GM20000 (cell line): ENCODE data around the gene ANKRD13D.

Source experiments
- DNase-seq: peaks from one replicate; pipeline ENCODE4 v3.0.0; 2012; ENCODE audit warnings: low spot score
- TF ChIP-seq, protein P1 (sequence below): IDR thresholded peaks from 2 replicates; pipeline ENCODE4 v1.5.1; 2012; ENCODE audit warnings: mild to moderate bottlenecking, control low read depth; ENCODE audit errors: extremely low read depth, missing control alignments

The ANKRD13D gene

GRCh38 chr11:67268081-67268961, 20.8 kb upstream of the ANKRD13D start:
- TF ChIP-seq, protein P1, sequence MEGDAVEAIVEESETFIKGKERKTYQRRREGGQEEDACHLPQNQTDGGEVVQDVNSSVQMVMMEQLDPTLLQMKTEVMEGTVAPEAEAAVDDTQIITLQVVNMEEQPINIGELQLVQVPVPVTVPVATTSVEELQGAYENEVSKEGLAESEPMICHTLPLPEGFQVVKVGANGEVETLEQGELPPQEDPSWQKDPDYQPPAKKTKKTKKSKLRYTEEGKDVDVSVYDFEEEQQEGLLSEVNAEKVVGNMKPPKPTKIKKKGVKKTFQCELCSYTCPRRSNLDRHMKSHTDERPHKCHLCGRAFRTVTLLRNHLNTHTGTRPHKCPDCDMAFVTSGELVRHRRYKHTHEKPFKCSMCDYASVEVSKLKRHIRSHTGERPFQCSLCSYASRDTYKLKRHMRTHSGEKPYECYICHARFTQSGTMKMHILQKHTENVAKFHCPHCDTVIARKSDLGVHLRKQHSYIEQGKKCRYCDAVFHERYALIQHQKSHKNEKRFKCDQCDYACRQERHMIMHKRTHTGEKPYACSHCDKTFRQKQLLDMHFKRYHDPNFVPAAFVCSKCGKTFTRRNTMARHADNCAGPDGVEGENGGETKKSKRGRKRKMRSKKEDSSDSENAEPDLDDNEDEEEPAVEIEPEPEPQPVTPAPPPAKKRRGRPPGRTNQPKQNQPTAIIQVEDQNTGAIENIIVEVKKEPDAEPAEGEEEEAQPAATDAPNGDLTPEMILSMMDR, result no peak
- peak; percentile 91 for DNase-seq

DNA sequence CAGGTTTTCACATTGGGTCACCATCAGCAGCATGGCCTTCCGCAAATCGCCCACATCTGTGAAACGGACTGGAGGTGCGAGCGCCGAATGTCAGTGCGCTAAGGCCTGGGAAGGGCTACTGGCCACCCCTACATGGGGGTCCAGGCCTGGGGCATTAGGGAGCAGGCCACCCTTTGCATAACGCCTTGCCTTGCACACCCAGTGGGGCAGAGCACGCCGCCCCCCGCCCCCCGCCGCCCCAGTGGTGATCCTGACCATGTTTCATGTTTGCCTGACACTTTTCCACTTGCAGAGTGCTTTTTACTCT, 20.2 kb upstream of the ANKRD13D start:
- DNase-seq, result no peak
- TF ChIP-seq, protein P1, result no peak

DNA sequence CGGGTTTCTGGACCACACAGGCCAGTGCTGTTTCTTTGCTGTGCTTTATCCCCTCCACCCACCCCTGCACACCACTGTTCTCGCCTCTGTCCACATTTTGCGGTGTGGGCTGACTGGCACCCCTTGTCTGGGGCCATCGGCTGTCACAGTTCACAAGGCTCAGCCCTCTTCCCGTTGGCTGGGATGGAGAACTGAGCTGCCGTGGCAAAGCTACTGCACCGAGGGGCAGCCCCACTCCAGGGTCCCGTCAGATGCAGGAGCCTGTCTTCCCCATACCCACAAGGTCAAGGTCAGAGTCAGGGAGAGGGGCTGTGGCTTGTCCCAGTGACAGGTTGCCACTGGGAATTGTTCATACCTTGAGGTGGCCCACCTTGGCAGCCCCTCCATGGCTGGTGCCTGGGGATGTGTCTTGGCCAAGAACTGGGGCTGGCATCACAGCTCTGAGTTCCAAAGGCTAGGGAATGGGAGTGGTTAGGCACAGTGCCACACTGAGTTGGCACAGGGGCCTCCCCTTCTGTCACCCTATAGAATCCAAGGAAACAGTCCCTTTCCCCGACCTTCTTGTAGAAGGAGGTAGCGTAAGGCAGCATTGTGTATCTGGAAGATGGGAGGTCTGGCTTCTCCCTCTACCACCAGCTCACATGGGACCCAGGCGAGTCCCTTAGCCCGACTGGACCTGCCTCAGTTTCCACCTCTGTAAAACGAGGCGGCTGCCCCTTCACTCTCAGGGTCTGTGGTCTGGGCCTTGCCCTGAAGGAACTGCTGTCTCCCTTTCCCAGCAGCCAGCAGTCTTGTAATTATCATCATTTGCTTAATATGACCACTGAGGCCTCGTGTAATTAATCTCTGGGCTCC, 19.5 kb upstream of the ANKRD13D start:
- no peak for DNase-seq
- TF ChIP-seq, protein P1, result no peak

DNA sequence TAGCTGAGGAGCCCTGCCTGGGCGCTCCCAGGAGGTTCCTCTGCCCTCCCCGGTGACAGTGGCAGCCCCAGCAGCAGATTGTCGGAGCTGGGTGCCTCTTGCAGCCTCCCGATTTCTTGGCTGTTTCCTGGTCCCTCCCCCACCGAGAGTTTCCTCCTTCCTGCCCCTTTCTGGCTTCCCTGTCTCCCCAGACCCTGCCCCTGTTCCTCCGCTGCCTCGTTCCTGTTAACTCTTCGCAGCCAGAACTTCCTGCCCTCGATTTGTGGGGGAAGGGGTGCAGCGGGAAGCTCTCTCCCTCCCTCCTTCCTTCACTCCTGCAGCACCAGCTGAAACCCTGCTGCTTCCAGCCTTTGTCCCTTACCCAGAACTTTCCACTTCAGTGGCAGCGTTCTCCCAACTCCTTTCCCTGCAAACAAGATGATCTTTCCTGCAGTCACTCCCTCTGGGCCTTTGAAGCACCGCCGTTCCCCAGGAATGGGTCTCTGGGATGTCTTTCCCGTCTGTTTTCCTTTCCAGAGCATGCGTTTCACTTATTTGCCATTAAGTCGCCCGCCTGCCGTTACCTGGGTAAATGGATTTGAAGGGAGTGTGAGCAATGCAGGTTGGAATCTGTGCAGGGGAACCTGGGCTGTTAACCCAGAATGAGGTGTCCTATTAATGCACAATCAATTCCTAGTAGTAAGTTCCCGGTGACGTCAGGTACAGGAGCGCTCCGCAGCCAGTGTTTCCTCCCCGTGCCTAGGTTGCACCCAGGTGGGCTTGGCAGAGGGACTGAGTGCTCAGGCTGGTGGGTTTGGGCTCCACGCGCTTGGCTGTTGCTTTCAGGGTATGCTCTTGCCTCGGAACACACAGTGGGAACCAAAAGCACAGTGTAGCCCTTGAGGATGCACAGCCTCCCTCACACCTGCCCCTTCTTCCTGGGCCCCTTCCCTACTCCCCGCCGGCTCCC, 18.6 kb upstream of the ANKRD13D start:
- DNase-seq, result no peak
- TF ChIP-seq, protein P1, result no peak

DNA sequence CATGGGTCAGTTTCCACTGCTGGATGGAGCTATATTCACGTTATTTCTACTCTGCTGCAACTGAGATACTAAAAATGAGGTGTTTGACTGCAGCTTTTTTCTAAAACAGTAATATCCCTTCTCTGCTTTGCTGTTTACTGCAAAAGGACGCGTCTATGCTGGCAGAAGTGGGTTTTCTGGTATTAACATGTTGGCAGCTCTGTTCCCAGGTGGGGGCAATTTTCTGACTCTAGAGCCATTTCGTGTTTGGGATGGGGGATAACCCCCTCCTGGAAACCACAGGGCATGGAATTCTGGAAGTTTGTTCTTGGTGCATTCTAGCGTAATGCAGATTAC, 17.9 kb upstream of the ANKRD13D start:
- no peak for DNase-seq
- TF ChIP-seq, protein P1, result no peak

GRCh38 chr11:67271541-67272284, 17.4 kb upstream of the ANKRD13D start:
- TF ChIP-seq, protein P1, result no peak
- no peak for DNase-seq
